SK-N-SH (cell line): ENCODE data around the gene ORM1. TPM values are rescaled to one million over a fixed set of nuclear protein-coding genes. Genes with fewer than 3 reads are reported as not detected.

Experiments
- CTCF ChIA-PET: fragments of 300-600, 350-600 bp; formaldehyde crosslinking; extraction: SDS; loops from one replicate; lab custom pipeline; 2021; lab: Yijun Ruan, JAX
- POLR2A ChIA-PET: fragments of 350-600 bp; sonication (Branson Sonifier 250); formaldehyde crosslinking; extraction: SDS; loops from one replicate; lab custom pipeline; 2020; ENCODE audit warnings: antibody characterized with exemption, inconsistent platforms; lab: Yijun Ruan, JAX
- DNase-seq: peaks from one replicate; pipeline ENCODE4 v3.0.0; 2012
- H2AFZ ChIP-seq: fragments of 200-600 bp; sonication (generic); 2 replicates; pipeline ENCODE4 v1.8.1; 2016; ENCODE audit warnings: antibody characterized with exemption, mild to moderate bottlenecking, low read depth
- H3F3A ChIP-seq: fragments of 200-600 bp; sonication (generic); replicated peaks from 2 replicates; pipeline ENCODE3; 2016; ENCODE audit warnings: antibody characterized with exemption, mild to moderate bottlenecking; ENCODE audit not compliant: insufficient read depth
- H3K27ac ChIP-seq, 2 experiments: fragments of 200-500 bp in 1 of 2; fragments of 200-600 bp in 1 of 2; sonication (Bioruptor generic) in 1 of 2; sonication (generic), shearing (Covaris generic) in 1 of 2; 2 replicates each; pipeline versions ENCODE4 v1.5.1 to v1.6.1; 2014 to 2016; ENCODE audit warnings: low read depth in 2 of 2, inconsistent platforms in 1 of 2, low read length in 1 of 2, mild to moderate bottlenecking in 1 of 2, mixed read lengths in 1 of 2
- H3K27me3 ChIP-seq: fragments of 200-600 bp; sonication (generic), shearing (Covaris generic); 2 replicates; pipeline ENCODE4 v1.6.1; 2016; ENCODE audit warnings: mixed run types; ENCODE audit not compliant: insufficient read depth
- H3K36me3 ChIP-seq, 2 experiments: fragments of 200-500 bp in 1 of 2; fragments of 200-600 bp in 1 of 2; sonication (Bioruptor generic) in 1 of 2; sonication (generic) in 1 of 2; replicated peaks in 1 of 2; 2 replicates each; pipeline versions ENCODE3 to v1.5.1; 2014 to 2016; ENCODE audit warnings: low read length in 1 of 2, mild to moderate bottlenecking in 1 of 2; ENCODE audit not compliant: insufficient read depth in 2 of 2, control insufficient read depth in 1 of 2
- H3K4me1 ChIP-seq, 2 experiments: fragments of 200-500 bp in 1 of 2; fragments of 200-600 bp in 1 of 2; sonication (Bioruptor generic) in 1 of 2; sonication (generic), shearing (Covaris generic) in 1 of 2; 2 replicates each; pipeline versions ENCODE4 v1.5.1 to v1.6.1; 2014 to 2016; ENCODE audit warnings: low read depth in 1 of 2, low read length in 1 of 2, mixed run types in 1 of 2; ENCODE audit not compliant: insufficient read depth in 2 of 2, control insufficient read depth in 1 of 2
- H3K4me2 ChIP-seq: fragments of 200-600 bp; sonication (generic), shearing (Covaris generic); 2 replicates; pipeline ENCODE4 v1.6.1; 2017; ENCODE audit warnings: mixed run types
- H3K4me3 ChIP-seq, 2 experiments: fragments of 200-500 bp in 1 of 2; fragments of 200-600 bp in 1 of 2; sonication (Bioruptor generic) in 1 of 2; sonication (generic), shearing (Covaris generic) in 1 of 2; 2 replicates each; pipeline versions ENCODE4 v1.5.1 to v1.8.1; 2014 to 2016; ENCODE audit warnings: low read depth in 2 of 2, inconsistent platforms in 1 of 2, low read length in 1 of 2, mild to moderate bottlenecking in 1 of 2, mixed read lengths in 1 of 2, moderate library complexity in 1 of 2
- H3K79me2 ChIP-seq: fragments of 200-600 bp; sonication (generic); 2 replicates; pipeline ENCODE4 v1.8.1; 2017; ENCODE audit warnings: mild to moderate bottlenecking; ENCODE audit not compliant: insufficient read depth
- H3K9ac ChIP-seq: fragments of 200-600 bp; sonication (generic); 2 replicates; pipeline ENCODE4 v1.6.1; 2017; ENCODE audit warnings: mixed run types
- H3K9me2 ChIP-seq: fragments of 200-600 bp; sonication (generic); 2 replicates; pipeline ENCODE4 v1.6.1; 2017; ENCODE audit warnings: mixed run types
- H3K9me3 ChIP-seq: fragments of 200-600 bp; sonication (generic); 2 replicates; pipeline ENCODE4 v1.6.1; 2017; ENCODE audit warnings: mixed run types, mild to moderate bottlenecking, moderate library complexity
- H4K20me1 ChIP-seq: fragments of 200-600 bp; sonication (generic); 2 replicates; pipeline ENCODE4 v1.6.1; 2017; ENCODE audit warnings: mild to moderate bottlenecking, mixed run types; ENCODE audit not compliant: insufficient read depth
- CHD2 ChIP-seq: fragments of 150-350 bp; IDR thresholded peaks from 2 replicates; pipeline ENCODE4 v1.6.1; 2018; ENCODE audit warnings: low read length; ENCODE audit not compliant: partially characterized antibody
- EZH2phosphoT487 ChIP-seq: fragments of 200-600 bp; sonication (generic); IDR thresholded peaks from 2 replicates; pipeline ENCODE4 v1.6.1; 2017; ENCODE audit warnings: low read depth, mixed run types, mild to moderate bottlenecking, antibody characterized with exemption, moderate library complexity, borderline replicate concordance
- FOXM1 ChIP-seq: IDR thresholded peaks from 2 replicates; pipeline ENCODE4 v1.4.0; 2012; ENCODE audit warnings: low read depth, mild to moderate bottlenecking
- NFIC ChIP-seq: IDR thresholded peaks from 2 replicates; pipeline ENCODE4 v1.4.0; 2012; ENCODE audit warnings: borderline replicate concordance
- NRF1 ChIP-seq: IDR thresholded peaks from 2 replicates; pipeline ENCODE4 v1.6.1; 2012; ENCODE audit warnings: low read depth, mild to moderate bottlenecking, low read length
- POLR2AphosphoS5 ChIP-seq: IDR thresholded peaks from 2 replicates; pipeline ENCODE4 v1.6.1; 2012; ENCODE audit warnings: low read depth, low read length
- RAD21 ChIP-seq: IDR thresholded peaks from 2 replicates; pipeline ENCODE4 v1.6.1; 2012; ENCODE audit warnings: mild to moderate bottlenecking, low read length
- RFX5 ChIP-seq: IDR thresholded peaks from 2 replicates; pipeline ENCODE4 v1.6.1; 2012; ENCODE audit warnings: mild to moderate bottlenecking, improper control_type of control experiment, low read length
- RXRA ChIP-seq: IDR thresholded peaks from 2 replicates; pipeline ENCODE4 v1.4.0; 2012; ENCODE audit warnings: low read depth, mild to moderate bottlenecking, borderline replicate concordance
- SMC3 ChIP-seq: IDR thresholded peaks from 2 replicates; pipeline ENCODE4 v1.6.1; 2012; ENCODE audit warnings: low read depth, low read length, improper control_type of control experiment
- TAF1 ChIP-seq: IDR thresholded peaks from 2 replicates; pipeline ENCODE4 v1.6.1; 2012; ENCODE audit warnings: low read depth, mild to moderate bottlenecking, low read length, moderate library complexity, borderline replicate concordance
- TCF12 ChIP-seq: IDR thresholded peaks from 2 replicates; pipeline ENCODE4 v1.4.0; 2012
- ZBTB33 ChIP-seq: IDR thresholded peaks from 2 replicates; pipeline ENCODE4 v1.4.0; 2012; ENCODE audit warnings: low read depth, borderline replicate concordance
- WGBS: methylation state at CpG from one replicate; pipeline ENCODE4 v1.1.6; 2017; ENCODE audit warnings: low lambda C conversion rate; 5-methylcytosine and 5-hydroxymethylcytosine counted together
- polyA plus RNA-seq, 3 experiments: library from polyadenylated mRNA; depleted of rRNA; stranded (reverse); fragments of >200 nt; gene quantifications; 2 replicates each; pipeline ENCODE4 v1.2.3, GENCODE V29; 2012
- TF ChIP-seq, protein P1 (sequence below): IDR thresholded peaks from 2 replicates; pipeline ENCODE4; 2012
- TF ChIP-seq, protein P2 (sequence below): IDR thresholded peaks from 2 replicates; pipeline ENCODE4 v1.4.0; 2012; ENCODE audit warnings: low read depth, borderline replicate concordance
- TF ChIP-seq, protein P3 (sequence below): IDR thresholded peaks from 2 replicates; pipeline ENCODE4 v1.4.0; 2012; ENCODE audit warnings: low read depth

Gene ORM1
- polyA plus RNA-seq, 1 of the 3 experiments (the other 2 are of a cell fraction): not detected

- no peak overlapping the region for H3K27ac ChIP-seq
- no peak overlapping the region for H3K4me3 ChIP-seq
- H3K4me1 ChIP-seq: peaks cover 0 to 15% of the 10 kb centered on the region in 2 experiments; a peak in 3 of 4 replicates
- ChIA-PET CTCF (interaction anchor here (0.9 kb wide), 1 partner anchor 31 kb away, joined by 3 read pairs; no protein-coding TSS in a partner anchor), POLR2A (no interaction called here)
- no peak overlapping the region for H3K9ac ChIP-seq
- no peaks in the 10 kb centered on the region for H3K36me3 ChIP-seq
- H2AFZ ChIP-seq: no peak overlapping the region
- H3K79me2 ChIP-seq: no peaks in the 10 kb centered on the region
- H3K9me2 ChIP-seq: no peaks in the 10 kb centered on the region
- H3F3A ChIP-seq: peaks cover 10% of the 10 kb centered on the region
- no peak overlapping the region for H3K4me2 ChIP-seq
- TF ChIP-seq POLR2AphosphoS5 (no peak), SMC3 (no peak), FOXM1 (no peak), RFX5 (no peak), TCF12 (no peak), EZH2phosphoT487 (no peak), TAF1 (no peak), NFIC (no peak)
- TF ChIP-seq, protein P1, sequence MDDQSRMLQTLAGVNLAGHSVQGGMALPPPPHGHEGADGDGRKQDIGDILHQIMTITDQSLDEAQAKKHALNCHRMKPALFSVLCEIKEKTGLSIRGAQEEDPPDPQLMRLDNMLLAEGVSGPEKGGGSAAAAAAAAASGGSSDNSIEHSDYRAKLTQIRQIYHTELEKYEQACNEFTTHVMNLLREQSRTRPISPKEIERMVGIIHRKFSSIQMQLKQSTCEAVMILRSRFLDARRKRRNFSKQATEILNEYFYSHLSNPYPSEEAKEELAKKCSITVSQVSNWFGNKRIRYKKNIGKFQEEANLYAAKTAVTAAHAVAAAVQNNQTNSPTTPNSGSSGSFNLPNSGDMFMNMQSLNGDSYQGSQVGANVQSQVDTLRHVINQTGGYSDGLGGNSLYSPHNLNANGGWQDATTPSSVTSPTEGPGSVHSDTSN: no peak
- TF ChIP-seq, protein P2, sequence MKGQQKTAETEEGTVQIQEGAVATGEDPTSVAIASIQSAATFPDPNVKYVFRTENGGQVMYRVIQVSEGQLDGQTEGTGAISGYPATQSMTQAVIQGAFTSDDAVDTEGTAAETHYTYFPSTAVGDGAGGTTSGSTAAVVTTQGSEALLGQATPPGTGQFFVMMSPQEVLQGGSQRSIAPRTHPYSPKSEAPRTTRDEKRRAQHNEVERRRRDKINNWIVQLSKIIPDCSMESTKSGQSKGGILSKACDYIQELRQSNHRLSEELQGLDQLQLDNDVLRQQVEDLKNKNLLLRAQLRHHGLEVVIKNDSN: no peak
- WGBS: 86% methylated on average over 4 of the region's 4 CpGs
- no peak for DNase-seq
- no peaks in the 10 kb centered on the region for H3K27me3 ChIP-seq
- H3K9me3 ChIP-seq: no peaks in the 10 kb centered on the region
- no peaks in the 10 kb centered on the region for H4K20me1 ChIP-seq
Observed at GRCh38 chr9:114351932-114352331, 29.0 kb downstream of the ORM1 start.

- TF ChIP-seq RXRA (no peak), POLR2AphosphoS5 (no peak), FOXM1 (no peak), CHD2 (no peak), ZBTB33 (no peak), NRF1 (no peak), EZH2phosphoT487 (no peak), RAD21 (no peak)
- TF ChIP-seq, protein P1: no peak
- TF ChIP-seq, protein P2: no peak
- TF ChIP-seq, protein P3, sequence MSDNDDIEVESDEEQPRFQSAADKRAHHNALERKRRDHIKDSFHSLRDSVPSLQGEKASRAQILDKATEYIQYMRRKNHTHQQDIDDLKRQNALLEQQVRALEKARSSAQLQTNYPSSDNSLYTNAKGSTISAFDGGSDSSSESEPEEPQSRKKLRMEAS: no peak
- Histone ChIP-seq H4K20me1 (no peaks in the 10 kb centered on the region), H3K79me2 (no peaks in the 10 kb centered on the region), H3K27ac (no peak overlapping the region), H3K4me3 (no peak overlapping the region), H2AFZ (no peak overlapping the region), H3K9me3 (no peaks in the 10 kb centered on the region), H3K9me2 (no peaks in the 10 kb centered on the region), H3K4me2 (no peak overlapping the region), H3K36me3 (no peaks in the 10 kb centered on the region), H3K4me1 (no peaks in the 10 kb centered on the region), H3F3A (peaks cover 4% of the 10 kb centered on the region), H3K27me3 (no peaks in the 10 kb centered on the region), H3K9ac (no peak overlapping the region)
- CTCF ChIA-PET: interaction anchor here (1.1 to 1.2 kb wide), 2 partner anchors 65 to 273 kb away, joined by 3 read pairs; no protein-coding TSS in a partner anchor
- 83% methylated on average over 4 of the region's 6 CpGs for WGBS
- POLR2A ChIA-PET: no interaction called here
- no peak for DNase-seq
Observed at GRCh38 chr9:114355821-114356220, 32.9 kb downstream of the ORM1 start.
